GM12873 (cell line): ENCODE data around the gene YAP1.

Experiments
- TF ChIP-seq, protein P1 (sequence below): IDR thresholded peaks from 2 replicates; pipeline ENCODE4 v1.5.1; 2012; ENCODE audit warnings: low read depth, mild to moderate bottlenecking, moderate library complexity, low read length, control low read depth; ENCODE audit not compliant: insufficient read depth; ENCODE audit errors: missing control alignments

Gene YAP1

DNA sequence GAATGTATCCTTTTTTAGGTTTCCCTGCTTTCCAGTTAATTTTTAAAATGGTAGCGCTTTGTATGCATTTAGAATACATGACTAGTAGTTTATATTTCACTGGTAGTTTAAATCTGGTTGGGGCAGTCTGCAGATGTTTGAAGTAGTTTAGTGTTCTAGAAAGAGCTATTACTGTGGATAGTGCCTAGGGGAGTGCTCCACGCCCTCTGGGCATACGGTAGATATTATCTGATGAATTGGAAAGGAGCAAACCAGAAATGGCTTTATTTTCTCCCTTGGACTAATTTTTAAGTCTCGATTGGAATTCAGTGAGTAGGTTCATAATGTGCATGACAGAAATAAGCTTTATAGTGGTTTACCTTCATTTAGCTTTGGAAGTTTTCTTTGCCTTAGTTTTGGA, 120.7 kb downstream of the YAP1 start:
- TF ChIP-seq, protein P1, sequence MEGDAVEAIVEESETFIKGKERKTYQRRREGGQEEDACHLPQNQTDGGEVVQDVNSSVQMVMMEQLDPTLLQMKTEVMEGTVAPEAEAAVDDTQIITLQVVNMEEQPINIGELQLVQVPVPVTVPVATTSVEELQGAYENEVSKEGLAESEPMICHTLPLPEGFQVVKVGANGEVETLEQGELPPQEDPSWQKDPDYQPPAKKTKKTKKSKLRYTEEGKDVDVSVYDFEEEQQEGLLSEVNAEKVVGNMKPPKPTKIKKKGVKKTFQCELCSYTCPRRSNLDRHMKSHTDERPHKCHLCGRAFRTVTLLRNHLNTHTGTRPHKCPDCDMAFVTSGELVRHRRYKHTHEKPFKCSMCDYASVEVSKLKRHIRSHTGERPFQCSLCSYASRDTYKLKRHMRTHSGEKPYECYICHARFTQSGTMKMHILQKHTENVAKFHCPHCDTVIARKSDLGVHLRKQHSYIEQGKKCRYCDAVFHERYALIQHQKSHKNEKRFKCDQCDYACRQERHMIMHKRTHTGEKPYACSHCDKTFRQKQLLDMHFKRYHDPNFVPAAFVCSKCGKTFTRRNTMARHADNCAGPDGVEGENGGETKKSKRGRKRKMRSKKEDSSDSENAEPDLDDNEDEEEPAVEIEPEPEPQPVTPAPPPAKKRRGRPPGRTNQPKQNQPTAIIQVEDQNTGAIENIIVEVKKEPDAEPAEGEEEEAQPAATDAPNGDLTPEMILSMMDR = no peak

DNA sequence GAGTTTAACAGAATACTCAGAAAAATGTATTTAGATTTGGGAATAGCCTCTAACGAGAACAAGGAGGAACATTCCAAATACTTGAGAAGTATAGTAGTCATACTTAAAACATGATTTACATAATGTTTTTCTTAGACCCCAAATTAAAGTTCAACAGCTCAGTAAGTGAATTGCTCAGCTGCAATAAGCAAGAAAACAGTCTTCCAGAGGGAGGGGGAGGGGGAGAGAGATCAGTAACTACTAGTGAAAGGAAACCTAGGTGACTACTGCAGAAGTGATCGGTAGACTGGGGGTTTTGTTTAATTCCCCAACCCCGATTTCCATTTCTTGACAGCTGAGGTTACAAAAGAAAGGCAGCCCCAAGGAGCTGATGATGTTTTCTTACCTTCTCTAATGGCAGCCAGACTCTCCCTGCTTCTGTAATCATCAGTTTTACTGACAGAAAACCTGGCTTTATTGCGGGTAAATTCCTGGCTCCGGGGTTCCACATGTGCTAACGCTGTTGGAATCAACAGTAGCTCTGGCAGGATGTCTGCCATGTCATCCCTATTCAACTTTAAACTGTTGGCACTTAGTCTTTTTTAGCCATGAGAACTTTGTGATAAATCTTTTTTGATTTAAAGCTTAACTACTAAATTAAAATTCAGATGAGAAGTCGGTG, 124.7 kb downstream of the YAP1 start:
- TF ChIP-seq, protein P1 = no peak

DNA sequence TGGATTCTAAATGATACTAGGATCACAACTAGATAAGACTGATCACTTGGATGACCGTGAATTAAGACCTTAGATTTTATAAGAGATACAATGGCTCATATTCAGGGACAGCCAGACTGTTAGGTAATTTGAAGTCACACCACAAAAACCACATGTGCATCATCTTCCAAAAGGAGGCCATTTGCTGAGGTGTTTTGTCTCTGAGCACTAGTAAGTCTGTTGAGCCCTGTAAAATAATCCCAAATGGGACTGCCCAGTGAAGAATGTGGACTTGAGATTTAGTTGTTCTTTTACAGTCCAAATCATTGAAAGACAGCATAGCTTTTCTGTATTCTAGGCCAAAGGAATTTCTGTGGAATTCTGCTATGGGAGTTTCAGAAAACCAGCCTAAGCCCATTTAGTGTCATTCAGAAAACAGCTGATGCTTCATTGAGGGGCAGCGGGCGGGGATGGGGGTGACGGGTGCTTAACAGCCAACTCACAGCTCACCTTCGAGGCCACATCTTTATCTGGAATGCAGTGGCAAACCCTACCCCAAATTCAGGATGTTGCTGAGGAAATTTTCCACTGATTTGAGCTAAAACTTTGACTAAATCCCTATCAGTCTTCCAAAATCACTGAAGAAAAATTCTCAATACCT, 127.0 kb downstream of the YAP1 start:
- TF ChIP-seq, protein P1 = no peak

DNA sequence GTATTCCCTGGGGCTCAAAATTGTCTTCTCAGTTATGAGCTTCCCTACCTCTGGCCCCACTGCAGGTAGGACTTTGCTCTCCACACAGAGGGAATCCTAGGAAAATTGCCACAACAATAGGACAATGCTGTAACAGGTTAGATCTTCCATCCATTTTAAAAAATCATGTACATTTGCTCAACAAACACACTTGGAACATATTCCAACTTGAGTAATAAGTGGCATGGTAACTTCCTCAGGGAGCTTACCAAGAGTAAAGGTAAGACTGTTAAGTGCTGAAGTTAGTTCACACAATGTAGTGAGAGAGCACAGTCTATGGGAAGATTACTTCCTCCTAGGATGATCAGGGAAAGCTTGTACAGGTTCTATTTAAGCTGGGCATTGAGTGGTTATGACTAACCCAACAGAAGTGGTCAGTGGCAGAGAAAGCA, 128.2 kb downstream of the YAP1 start:
- TF ChIP-seq, protein P1 = no peak

DNA sequence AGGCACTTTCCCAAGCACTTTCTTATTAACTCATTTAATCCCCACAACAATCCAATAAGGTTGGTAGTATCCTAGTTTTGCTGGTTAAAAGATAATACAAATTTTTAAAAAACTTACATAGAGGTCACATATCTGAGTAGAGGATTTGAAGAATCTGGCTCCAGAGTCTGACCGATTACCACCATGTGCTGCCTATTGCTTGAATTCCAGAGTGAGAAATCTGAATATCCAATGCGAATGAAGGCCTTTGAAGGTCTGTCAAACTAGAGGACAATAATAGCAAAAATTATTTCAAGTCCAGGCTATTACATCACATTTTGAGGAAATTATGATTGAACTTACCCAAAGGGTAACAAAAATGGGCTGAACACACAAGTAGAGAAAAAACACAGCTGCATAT, 129.2 kb downstream of the YAP1 start:
- TF ChIP-seq, protein P1 = no peak

DNA sequence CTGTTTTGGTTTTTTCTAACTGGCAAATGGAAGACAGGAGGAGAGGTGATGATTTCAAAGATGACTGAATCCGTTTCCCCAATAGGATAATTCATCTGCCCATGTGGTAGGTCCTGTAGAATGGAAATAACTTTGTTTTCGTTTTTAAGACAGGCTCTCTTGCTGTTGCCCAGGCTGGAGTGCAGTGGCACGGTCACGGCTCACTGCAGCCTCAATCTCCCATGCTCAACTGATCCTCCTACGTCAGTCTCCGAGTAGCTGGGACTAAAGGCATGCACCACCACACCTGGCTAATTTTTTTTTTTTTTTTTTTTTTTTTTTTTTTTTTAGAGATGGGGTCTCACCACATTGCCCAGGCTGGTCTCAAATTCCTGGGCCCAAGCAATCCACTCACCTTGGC, 129.7 kb downstream of the YAP1 start:
- TF ChIP-seq, protein P1 = no peak

DNA sequence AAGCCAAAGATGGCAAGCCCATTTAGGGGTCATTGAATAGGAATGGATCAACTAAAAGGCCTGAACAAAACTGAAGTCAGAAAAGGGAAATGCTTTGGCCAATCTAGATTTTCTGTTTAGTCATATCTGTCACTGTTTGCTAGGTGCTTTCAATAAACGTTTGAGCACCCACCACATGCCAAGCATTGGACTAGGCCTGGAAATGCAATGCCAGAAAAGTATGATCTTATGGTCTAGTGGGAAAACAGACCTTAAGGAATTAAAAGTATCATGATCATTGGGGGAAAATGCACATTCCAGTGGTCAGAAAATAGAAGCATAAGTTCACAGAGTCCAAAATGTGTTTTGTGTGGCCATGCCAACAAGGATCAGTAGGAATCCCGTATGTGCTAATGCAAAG, 130.3 kb downstream of the YAP1 start:
- TF ChIP-seq, protein P1 = no peak
